Uterus (tissue), 2 donors: ENCODE data around the gene SLC6A17.

Experiments used
- CTCF ChIP-seq, 4 experiments: fragments of 200-600 bp in 2 of 4; fragments of 450-650 bp in 2 of 4; sonication (generic) in 2 of 4; IDR thresholded peaks; one replicate each; pipeline ENCODE4 v1.5.1; 2016 to 2019; ENCODE audit warnings: antibody characterized with exemption in 4 of 4, mild to moderate bottlenecking in 2 of 4, moderate library complexity in 1 of 4
- POLR2A ChIP-seq, 2 donors: fragments of 450-650 bp; IDR thresholded peaks; one replicate each; pipeline ENCODE4 v1.6.1; 2016; ENCODE audit warnings: antibody characterized with exemption in 2 of 2, mild to moderate bottlenecking in 1 of 2, moderate library complexity in 1 of 2

GRCh38 chr1:110183642-110184167 lies 33.4 kb downstream of the SLC6A17 start:
- no peak for TF ChIP-seq CTCF (IDR thresholded peaks at IDR 0.05)
- no peak for TF ChIP-seq POLR2A (IDR thresholded peaks at IDR 0.05)
